Measurements from ENCODE around the gene CHRFAM7A. TPM values are rescaled to one million over a fixed set of nuclear protein-coding genes. Genes with fewer than 3 reads are reported as not detected.
"Not testable (repeated sequence)": the region's sequence is repeated elsewhere in the genome, so short reads cannot be mapped to it uniquely, and the experiment has no call there.

Gene CHRFAM7A
- polyA plus RNA-seq, 3 donors = 2.7 to 3.8 (median 2.9) TPM

GRCh38 chr15:30334152-30334551 lies 59.2 kb downstream of the CHRFAM7A start:
- H3K27ac Mint-ChIP-seq; intact Hi-C loops (cut with micrococcal nuclease): not testable (repeated sequence)
- no CpG with 5 or more reads among the region's 5 CpGs for WGBS (ENCODE audit: insufficient coverage)

GRCh38 chr15:30326145-30326544 lies 67.2 kb downstream of the CHRFAM7A start:
- H3K4me3 Mint-ChIP-seq; H3K27ac Mint-ChIP-seq; H3K9me3 ChIP-seq (replicated peaks in 1 of 2; ENCODE audit: control insufficient read depth in 1 of 2, insufficient read depth in 1 of 2, low read length in 2 of 2); H3K36me3 ChIP-seq (replicated peaks in 1 of 2; ENCODE audit: control insufficient read depth in 1 of 2, insufficient read depth in 2 of 2, low read length in 2 of 2); H4K20me1 ChIP-seq (ENCODE audit: insufficient read depth, low read length); H3K27me3 ChIP-seq (ENCODE audit: control insufficient read depth in 2 of 2, insufficient read depth in 2 of 2, low read length in 2 of 2); H3K36me3 Mint-ChIP-seq; H3K4me1 ChIP-seq (ENCODE audit: control insufficient read depth in 1 of 2, insufficient read depth in 2 of 2, low read length in 2 of 2); H3K4me3 ChIP-seq (replicated peaks in 1 of 3; ENCODE audit: low read depth in 2 of 3, low read length in 3 of 3); H3K4me1 Mint-ChIP-seq; H3K79me2 ChIP-seq (ENCODE audit: insufficient read depth, low read length); H3K9ac ChIP-seq (ENCODE audit: insufficient read depth, low read length, poor library complexity, severe bottlenecking); H3K27me3 Mint-ChIP-seq (ENCODE audit: low read depth in 3 of 3); H3K27ac ChIP-seq (ENCODE audit: low read depth in 1 of 2, low read length in 2 of 2); intact Hi-C loops (cut with micrococcal nuclease); H2AFZ ChIP-seq (ENCODE audit: insufficient read depth, low read depth, low read length, poor library complexity, severe bottlenecking); H3K4me2 ChIP-seq (replicated peaks; ENCODE audit: extremely low read depth, low read length, poor library complexity, severe bottlenecking); H3K9me3 Mint-ChIP-seq: not testable (repeated sequence)
- 91% methylated on average over 6 of the region's 13 CpGs for WGBS (ENCODE audit: insufficient coverage)
- DNase-seq = peak in 1 of 3 donors; percentile 0

More at GRCh38 chr15:30334152-30334551, 59.2 kb downstream of the CHRFAM7A start:
- H4K20me1 ChIP-seq (ENCODE audit: insufficient read depth, low read length); H3K9me3 ChIP-seq (replicated peaks in 1 of 2; ENCODE audit: control insufficient read depth in 1 of 2, insufficient read depth in 1 of 2, low read length in 2 of 2); H3K27me3 ChIP-seq (ENCODE audit: control insufficient read depth in 2 of 2, insufficient read depth in 2 of 2, low read length in 2 of 2); H3K4me1 ChIP-seq (ENCODE audit: control insufficient read depth in 1 of 2, insufficient read depth in 2 of 2, low read length in 2 of 2); H3K27ac ChIP-seq (ENCODE audit: low read depth in 1 of 2, low read length in 2 of 2); H3K9ac ChIP-seq (ENCODE audit: insufficient read depth, low read length, poor library complexity, severe bottlenecking); H3K9me3 Mint-ChIP-seq; H2AFZ ChIP-seq (ENCODE audit: insufficient read depth, low read depth, low read length, poor library complexity, severe bottlenecking); H3K4me3 Mint-ChIP-seq; H3K4me3 ChIP-seq (replicated peaks in 1 of 3; ENCODE audit: low read depth in 2 of 3, low read length in 3 of 3); H3K36me3 ChIP-seq (replicated peaks in 1 of 2; ENCODE audit: control insufficient read depth in 1 of 2, insufficient read depth in 2 of 2, low read length in 2 of 2); DNase-seq; H3K79me2 ChIP-seq (ENCODE audit: insufficient read depth, low read length); H3K36me3 Mint-ChIP-seq; H3K4me1 Mint-ChIP-seq; H3K27me3 Mint-ChIP-seq (ENCODE audit: low read depth in 3 of 3); H3K4me2 ChIP-seq (replicated peaks; ENCODE audit: extremely low read depth, low read length, poor library complexity, severe bottlenecking): not testable (repeated sequence)

GRCh38 chr15:30321063-30321462 lies 72.3 kb downstream of the CHRFAM7A start:
- H3K36me3 Mint-ChIP-seq; H3K27me3 Mint-ChIP-seq (ENCODE audit: low read depth in 3 of 3): not testable (repeated sequence)

GRCh38 chr15:30315704-30316103 lies 77.6 kb downstream of the CHRFAM7A start:
- H3K4me1 Mint-ChIP-seq, H3K9me3 Mint-ChIP-seq: not testable (repeated sequence)

More at GRCh38 chr15:30321063-30321462, 72.3 kb downstream of the CHRFAM7A start:
- H3K4me3 ChIP-seq (replicated peaks in 1 of 3; ENCODE audit: low read depth in 2 of 3, low read length in 3 of 3); H3K4me3 Mint-ChIP-seq; H3K79me2 ChIP-seq (ENCODE audit: insufficient read depth, low read length); H3K36me3 ChIP-seq (replicated peaks in 1 of 2; ENCODE audit: control insufficient read depth in 1 of 2, insufficient read depth in 2 of 2, low read length in 2 of 2); H3K4me2 ChIP-seq (replicated peaks; ENCODE audit: extremely low read depth, low read length, poor library complexity, severe bottlenecking); H3K4me1 Mint-ChIP-seq; H3K9me3 ChIP-seq (replicated peaks in 1 of 2; ENCODE audit: control insufficient read depth in 1 of 2, insufficient read depth in 1 of 2, low read length in 2 of 2); H3K9ac ChIP-seq (ENCODE audit: insufficient read depth, low read length, poor library complexity, severe bottlenecking); H2AFZ ChIP-seq (ENCODE audit: insufficient read depth, low read depth, low read length, poor library complexity, severe bottlenecking); intact Hi-C loops (cut with micrococcal nuclease); DNase-seq; H4K20me1 ChIP-seq (ENCODE audit: insufficient read depth, low read length); H3K4me1 ChIP-seq (ENCODE audit: control insufficient read depth in 1 of 2, insufficient read depth in 2 of 2, low read length in 2 of 2); H3K27ac Mint-ChIP-seq; H3K9me3 Mint-ChIP-seq; H3K27me3 ChIP-seq (ENCODE audit: control insufficient read depth in 2 of 2, insufficient read depth in 2 of 2, low read length in 2 of 2); H3K27ac ChIP-seq (ENCODE audit: low read depth in 1 of 2, low read length in 2 of 2): not testable (repeated sequence)
- no CpG with 5 or more reads among the region's 5 CpGs for WGBS (ENCODE audit: insufficient coverage)

More at GRCh38 chr15:30315704-30316103, 77.6 kb downstream of the CHRFAM7A start:
- H3K36me3 Mint-ChIP-seq; H3K9ac ChIP-seq (ENCODE audit: insufficient read depth, low read length, poor library complexity, severe bottlenecking); H3K9me3 ChIP-seq (replicated peaks in 1 of 2; ENCODE audit: control insufficient read depth in 1 of 2, insufficient read depth in 1 of 2, low read length in 2 of 2); H3K36me3 ChIP-seq (replicated peaks in 1 of 2; ENCODE audit: control insufficient read depth in 1 of 2, insufficient read depth in 2 of 2, low read length in 2 of 2); H3K27ac ChIP-seq (ENCODE audit: low read depth in 1 of 2, low read length in 2 of 2); H3K27me3 ChIP-seq (ENCODE audit: control insufficient read depth in 2 of 2, insufficient read depth in 2 of 2, low read length in 2 of 2); H3K79me2 ChIP-seq (ENCODE audit: insufficient read depth, low read length); intact Hi-C loops (cut with micrococcal nuclease); H3K4me3 Mint-ChIP-seq; H3K4me3 ChIP-seq (replicated peaks in 1 of 3; ENCODE audit: low read depth in 2 of 3, low read length in 3 of 3); H3K4me1 ChIP-seq (ENCODE audit: control insufficient read depth in 1 of 2, insufficient read depth in 2 of 2, low read length in 2 of 2); DNase-seq; H3K27ac Mint-ChIP-seq; H3K27me3 Mint-ChIP-seq (ENCODE audit: low read depth in 3 of 3); H3K4me2 ChIP-seq (replicated peaks; ENCODE audit: extremely low read depth, low read length, poor library complexity, severe bottlenecking); H4K20me1 ChIP-seq (ENCODE audit: insufficient read depth, low read length); H2AFZ ChIP-seq (ENCODE audit: insufficient read depth, low read depth, low read length, poor library complexity, severe bottlenecking): not testable (repeated sequence)
- WGBS (ENCODE audit: insufficient coverage) = no CpG with 5 or more reads among the region's 3 CpGs

Data from CD14-positive monocyte (primary cell).